Measurements from ENCODE around the gene SNAPC5. TPM values are rescaled to one million over a fixed set of nuclear protein-coding genes. Genes with fewer than 3 reads are reported as not detected.

SNAPC5 gene
- total and polyA plus RNA-seq, 10 of the 15 experiments (the other 5 are each of a cell fraction or from before 2014, with no cell fraction given), result 14.4 to 53.5 (median 36.9) TPM

DNA sequence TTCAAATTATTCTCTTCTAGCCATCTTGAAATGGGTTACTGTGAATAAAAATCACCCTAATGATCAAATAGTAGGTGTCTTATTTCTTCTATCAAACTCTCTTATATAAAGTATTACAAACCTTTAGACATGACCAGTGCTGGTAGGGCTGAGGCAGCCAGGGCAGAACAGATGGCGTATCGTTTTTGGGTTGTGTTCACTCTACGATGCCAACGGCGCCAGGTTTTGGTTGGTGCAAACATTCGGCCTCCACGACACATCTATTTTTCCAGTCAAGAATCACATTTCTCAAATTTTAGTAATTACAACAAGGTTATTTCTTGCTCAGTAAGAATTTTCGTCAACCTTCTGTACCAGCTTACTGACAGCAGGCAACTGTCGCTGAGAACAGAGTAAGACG lies 4.9 kb upstream of the SNAPC5 start:
- no peak overlapping the region for H2AFZ ChIP-seq (ENCODE audit: control insufficient read depth, low read depth, low read length)
- peak overlapping the region; percentile 99 for H3K4me3 ChIP-seq
- no peaks in the 10 kb centered on the region for H3K27me3 ChIP-seq (replicated peaks in 1 of 2; ENCODE audit: control insufficient read depth in 2 of 2, insufficient read depth in 2 of 2, low read length in 1 of 2)
- ChIA-PET SMC1A (ENCODE audit: uncharacterized antibody, unreplicated experiment) (interaction anchor here (1.0 kb wide), 1 partner anchor 64 kb away, joined by 3 read pairs; no protein-coding TSS in a partner anchor), POLR2A (interaction anchor here (1.9 kb wide), 1 partner anchor 30 kb away, joined by 5 read pairs; no protein-coding TSS in a partner anchor), RAD21 (ENCODE audit: unreplicated experiment) (interaction anchor here (0.6 kb wide), 1 partner anchor 116 kb away, joined by 3 read pairs; the partner anchor contains the start of gene MAP2K1), CTCF (interaction anchor here (1.9 kb wide), 1 partner anchor 115 kb away, joined by 11 read pairs; the partner anchor contains the start of gene MAP2K1)
- no peak for ATAC-seq
- DNase-seq (ENCODE audit: low read depth, low spot score), result no peak
- peak overlapping the region; percentile 97 for H3K9ac ChIP-seq (ENCODE audit: control insufficient read depth, insufficient read depth, low read length)
- peak overlapping the region; percentile 39 for H3K4me2 ChIP-seq (ENCODE audit: control insufficient read depth, insufficient read depth)
- in situ Hi-C loops (cut with MboI) (loop anchor here (5.0 kb wide), 1 partner anchor 145 kb away; the partner anchor contains the start of gene TIPIN), intact Hi-C loops (cut with micrococcal nuclease; ENCODE audit: unreplicated experiment) (loop anchor here (2.0 kb wide), 1 partner anchor 64 kb away; no protein-coding TSS in a partner anchor)
- H3K36me3 ChIP-seq (ENCODE audit: control insufficient read depth in 2 of 2, insufficient read depth in 2 of 2, low read length in 1 of 2), result peaks cover 7 to 34% of the 10 kb centered on the region in 2 experiments
- H4K20me1 ChIP-seq (ENCODE audit: control insufficient read depth, insufficient read depth), result peaks cover 3% of the 10 kb centered on the region; the same call in 1 of the 2 replicates
- no peaks in the 10 kb centered on the region for H3K9me3 ChIP-seq (replicated peaks; ENCODE audit: control insufficient read depth, insufficient read depth, low read length)
- peak overlapping the region; percentile 97; the same call in 1 of the 2 replicates for H3K27ac ChIP-seq (ENCODE audit: control insufficient read depth, insufficient read depth)
- H3K79me2 ChIP-seq (ENCODE audit: control insufficient read depth, insufficient read depth, low read length), result peaks cover 71% of the 10 kb centered on the region
- no TSS peak for BruUV-seq (replicated peaks)
- WGBS (ENCODE audit: insufficient coverage, insufficient replicate concordance, low lambda C conversion rate, missing lambda C conversion rate), result 4% methylated on average over 10 of the region's 10 CpGs
- no peak for FAIRE-seq
- peaks cover 4% of the 10 kb centered on the region; the same call in 1 of the 2 replicates for H3K4me1 ChIP-seq (ENCODE audit: control insufficient read depth, insufficient read depth, low read length)
- TF ChIP-seq EED (IDR thresholded peaks at IDR 0.05; ENCODE audit: low read depth) (no peak), ZNF207 (IDR thresholded peaks at IDR 0.05; ENCODE audit: borderline replicate concordance) (no peak), ZZZ3 (IDR thresholded peaks at IDR 0.05; ENCODE audit: control insufficient read depth, insufficient read length, low read depth) (no peak), PRDM15 (CRISPR knock-in tag; IDR thresholded peaks at IDR 0.05) (no peak), TAF1 (IDR thresholded peaks at IDR 0.05; ENCODE audit: borderline replicate concordance, low read depth, low read length) (no peak), FOS (IDR thresholded peaks at IDR 0.05; ENCODE audit: borderline replicate concordance, extremely low read depth, insufficient read length) (no peak), ZBTB4 (CRISPR knock-in tag; IDR thresholded peaks at IDR 0.05) (no peak), ATF2 (IDR thresholded peaks at IDR 0.05; ENCODE audit: low read length) (no peak), FOXM1 (IDR thresholded peaks at IDR 0.05; ENCODE audit: low read depth, low read length) (no peak), ZNF384 (IDR thresholded peaks at IDR 0.05; ENCODE audit: borderline replicate concordance, low read depth, low read length) (no peak), ZNF24 (IDR thresholded peaks at IDR 0.05) (no peak), E2F4 (IDR thresholded peaks at IDR 0.05; ENCODE audit: low read depth, low read length) (no peak)
- TF ChIP-seq, protein P1, sequence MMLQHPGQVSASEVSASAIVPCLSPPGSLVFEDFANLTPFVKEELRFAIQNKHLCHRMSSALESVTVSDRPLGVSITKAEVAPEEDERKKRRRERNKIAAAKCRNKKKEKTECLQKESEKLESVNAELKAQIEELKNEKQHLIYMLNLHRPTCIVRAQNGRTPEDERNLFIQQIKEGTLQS (IDR thresholded peaks at IDR 0.05; ENCODE audit: borderline replicate concordance, extremely low read depth, low read depth, low read length), result no peak

Measured in GM12878 (cell line).